Measurements from ENCODE around the gene NMBR.
"Not testable (repeated sequence)": the region's sequence is repeated elsewhere in the genome, so short reads cannot be mapped to it uniquely, and the experiment has no call there.

Gene NMBR

GRCh38 chr6:142048593-142048980 is 98.3 kb downstream of the NMBR start:
- DNase-seq, result no peak

GRCh38 chr6:142047934-142048592 is 98.9 kb downstream of the NMBR start:
- no peak for DNase-seq

DNA sequence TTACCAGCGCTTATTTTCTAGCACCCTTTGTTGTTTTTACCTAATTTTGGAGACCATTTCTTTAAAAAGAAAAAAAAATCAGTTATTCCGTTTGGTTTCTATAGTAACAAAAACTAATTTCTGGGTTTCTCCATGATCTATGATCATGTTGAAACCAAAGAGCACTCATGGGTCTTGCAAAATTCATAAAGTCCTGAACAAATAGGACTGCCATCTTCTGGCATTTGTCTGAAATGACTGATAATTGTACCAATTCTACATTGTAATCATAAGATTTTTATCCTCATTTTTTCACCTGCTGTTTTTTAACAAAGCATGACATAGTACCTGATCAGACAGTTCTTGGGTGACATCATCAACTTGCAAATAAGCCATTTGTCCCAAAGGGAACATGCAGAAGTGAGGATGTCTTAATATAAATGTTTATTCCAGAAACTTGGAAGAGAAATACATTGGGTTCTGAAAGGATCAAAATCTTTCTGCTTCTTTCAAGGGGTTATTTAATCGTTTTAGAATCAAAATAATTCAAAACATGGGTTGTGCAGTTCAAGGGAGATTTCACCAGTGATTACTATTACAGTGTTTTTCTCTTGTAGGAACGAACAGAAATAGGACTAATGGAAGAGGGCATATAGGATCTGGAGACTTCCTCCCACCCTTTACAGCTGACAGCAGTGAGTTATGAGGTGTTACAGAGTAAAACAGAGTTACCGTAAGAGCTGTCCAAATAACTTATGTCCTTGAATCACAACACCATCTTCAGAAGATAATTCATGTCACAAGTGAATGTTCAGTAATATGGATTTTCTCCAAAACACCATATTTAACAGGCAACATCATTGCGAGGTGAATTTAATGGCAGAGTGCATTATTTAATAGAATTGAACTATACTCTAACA is 101.3 kb downstream of the NMBR start:
- no peak for DNase-seq

- DNase-seq, result no peak
Observed at GRCh38 chr6:142035890-142036289, 111.0 kb downstream of the NMBR start.

DNA sequence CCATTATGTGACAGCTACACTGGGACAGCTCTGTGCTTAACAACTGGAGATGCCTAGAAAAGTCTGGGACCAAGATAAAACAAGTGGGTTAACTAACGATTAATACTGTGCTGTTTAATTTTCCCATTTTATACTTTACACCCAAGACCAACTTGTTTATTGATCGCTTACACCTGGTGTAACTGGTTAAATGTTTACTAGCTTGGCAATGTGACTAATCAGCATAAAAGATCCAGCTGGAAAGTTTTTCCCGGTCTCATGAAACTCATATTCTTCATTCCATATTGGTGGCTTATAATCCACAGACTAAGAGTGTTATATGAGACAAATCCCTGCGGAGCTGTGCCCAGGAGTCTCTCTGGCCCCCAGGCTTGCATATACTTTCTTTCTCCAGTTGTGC is 115.9 kb downstream of the NMBR start:
- no peak for DNase-seq

DNA sequence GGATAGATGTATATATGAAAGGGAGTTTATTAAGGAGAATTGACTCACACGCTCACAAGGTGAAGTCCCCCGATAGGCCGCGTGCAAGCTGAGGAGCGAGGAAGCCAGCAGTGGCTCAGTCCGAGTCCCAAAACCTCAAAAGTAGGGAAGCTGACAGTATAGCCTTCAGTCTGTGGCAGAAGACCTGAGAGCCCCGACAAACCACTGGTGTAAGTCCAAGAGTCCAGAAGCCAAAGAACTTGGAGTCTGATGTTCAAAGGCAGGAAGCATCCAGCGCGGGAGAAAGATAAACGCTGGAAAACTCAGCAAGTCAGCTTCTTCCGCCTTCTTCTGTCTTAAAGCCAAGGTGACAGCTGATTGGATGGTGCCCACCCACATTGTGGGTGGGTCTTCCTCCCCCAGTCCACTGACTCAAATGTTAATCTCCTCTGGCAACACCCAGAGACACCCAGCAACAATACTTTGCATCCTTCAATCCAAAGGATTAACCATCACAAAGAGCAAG is 116.8 kb downstream of the NMBR start:
- no peak for DNase-seq

GRCh38 chr6:142028527-142028926 is 118.4 kb downstream of the NMBR start:
- no peak for DNase-seq

GRCh38 chr6:142027804-142028203 is 119.1 kb downstream of the NMBR start:
- DNase-seq, result not testable (repeated sequence)

GRCh38 chr6:142027074-142027473 is 119.8 kb downstream of the NMBR start:
- no peak for DNase-seq

GRCh38 chr6:142026471-142026870 is 120.5 kb downstream of the NMBR start:
- no peak for DNase-seq

All from NCI-H1417 treated with DMSO at 0.1 percent for 48 hours (cell line).